Cardiac muscle cell (in vitro differentiated cells and primary cell): ENCODE data around the gene PAFAH1B1. TPM values are rescaled to one million over a fixed set of nuclear protein-coding genes. Genes with fewer than 3 reads are reported as not detected.

ENCODE experiments used
- DNase-seq, 2 donors: peaks; one replicate each; pipeline versions ENCODE4 v3.0.0 to v3.0.0-alpha.2; 2010 to 2017; ENCODE audit warnings: low read depth in 1 of 2, low spot score in 1 of 2
- H3K27ac ChIP-seq: fragments of 200-600 bp; sonication (generic); 2 replicates; pipeline ENCODE4 v1.5.1; 2016
- H3K27me3 ChIP-seq: fragments of 200-600 bp; sonication (generic); 2 replicates; pipeline ENCODE4 v1.6.0; 2016; ENCODE audit warnings: control low read depth
- H3K36me3 ChIP-seq: fragments of 200-600 bp; sonication (generic); 2 replicates; pipeline ENCODE4 v1.5.1; 2016; ENCODE audit warnings: control low read depth
- H3K4me1 ChIP-seq: fragments of 200-600 bp; sonication (generic); 2 replicates; pipeline ENCODE4 v1.8.1; 2017; ENCODE audit warnings: low read depth, mild to moderate bottlenecking, mixed run types
- H3K4me3 ChIP-seq: fragments of 200-600 bp; sonication (generic); 2 replicates; pipeline ENCODE4 v1.5.1; 2016; ENCODE audit warnings: mild to moderate bottlenecking
- H3K9me3 ChIP-seq: fragments of 200-600 bp; sonication (generic); 2 replicates; pipeline ENCODE4 v1.5.1; 2017; ENCODE audit warnings: low read depth, mild to moderate bottlenecking, control low read depth
- CTCF ChIP-seq: IDR thresholded peaks from 2 replicates; pipeline ENCODE4 v1.5.1; 2012; ENCODE audit warnings: low read depth, mild to moderate bottlenecking, low read length
- polyA plus RNA-seq: library from polyadenylated mRNA; unstranded; fragments of >200 nt; fragmentation: Nextera tagmentation; extraction: Ambion mirVana; gene quantifications from 2 replicates; pipeline ENCODE4 v1.2.1, GENCODE V29; 2016
- total RNA-seq: library from RNA; depleted of rRNA; stranded (reverse); fragments of >200 nt; gene quantifications from 2 replicates; pipeline ENCODE4 v1.2.3, GENCODE V29; 2016

Gene PAFAH1B1
- total and polyA plus RNA-seq, 2 experiments from 2014 or later: 49.3 to 79.3 TPM

GRCh38 chr17:2634361-2634960 is 41.0 kb downstream of the PAFAH1B1 start:
- DNase-seq: no peak
- TF ChIP-seq CTCF: no peak
- Histone ChIP-seq H3K4me3 (no peak overlapping the region), H3K27ac (no peak overlapping the region), H3K9me3 (no peaks in the 10 kb centered on the region), H3K27me3 (no peaks in the 10 kb centered on the region), H3K36me3 (peaks cover 17% of the 10 kb centered on the region), H3K4me1 (no peaks in the 10 kb centered on the region)

GRCh38 chr17:2635241-2635640 is 41.8 kb downstream of the PAFAH1B1 start:
- DNase-seq: no peak
- Histone ChIP-seq H3K27ac (no peak overlapping the region), H3K9me3 (no peaks in the 10 kb centered on the region), H3K27me3 (no peaks in the 10 kb centered on the region), H3K4me1 (no peaks in the 10 kb centered on the region), H3K4me3 (no peak overlapping the region), H3K36me3 (peaks cover 21% of the 10 kb centered on the region)
- TF ChIP-seq CTCF: no peak

GRCh38 chr17:2635675-2636074 is 42.2 kb downstream of the PAFAH1B1 start:
- no peak overlapping the region for H3K27ac ChIP-seq

GRCh38 chr17:2636169-2636930 is 42.9 kb downstream of the PAFAH1B1 start:
- H3K4me1 ChIP-seq: no peaks in the 10 kb centered on the region
- DNase-seq: no peak
- no peaks in the 10 kb centered on the region for H3K9me3 ChIP-seq
- no peak for TF ChIP-seq CTCF
- no peak overlapping the region for H3K27ac ChIP-seq
- H3K4me3 ChIP-seq: no peak overlapping the region
- H3K27me3 ChIP-seq: no peaks in the 10 kb centered on the region
- peaks cover 21% of the 10 kb centered on the region for H3K36me3 ChIP-seq

More at GRCh38 chr17:2635675-2636074, 42.2 kb downstream of the PAFAH1B1 start:
- Histone ChIP-seq H3K4me1 (no peaks in the 10 kb centered on the region), H3K36me3 (peaks cover 21% of the 10 kb centered on the region), H3K27me3 (no peaks in the 10 kb centered on the region), H3K9me3 (no peaks in the 10 kb centered on the region), H3K4me3 (no peak overlapping the region)
- no peak for DNase-seq
- no peak for TF ChIP-seq CTCF

- Histone ChIP-seq H3K27ac (no peak overlapping the region), H3K36me3 (peaks cover 19% of the 10 kb centered on the region)
- no peak for TF ChIP-seq CTCF
Observed at GRCh38 chr17:2637422-2637821, 44.0 kb downstream of the PAFAH1B1 start.

More at GRCh38 chr17:2637422-2637821, 44.0 kb downstream of the PAFAH1B1 start:
- DNase-seq: no peak
- Histone ChIP-seq H3K4me1 (no peaks in the 10 kb centered on the region), H3K4me3 (no peak overlapping the region), H3K9me3 (no peaks in the 10 kb centered on the region), H3K27me3 (no peaks in the 10 kb centered on the region)
